HepG2 (cell line): ENCODE data around the gene UBAP2. TPM values are rescaled to one million over a fixed set of nuclear protein-coding genes. Genes with fewer than 3 reads are reported as not detected.
A peak's percentile ranks its signal among the peaks of the same experiment; 100 is the strongest.

Experiments used
- BCL6 ChIP-seq: IDR thresholded peaks from 2 replicates; pipeline ENCODE4 v1.6.1; 2016; ENCODE audit warnings: missing genetic modification reagents, missing compliant biosample characterization
- EED ChIP-seq: sonication (generic); formaldehyde crosslinking; IDR thresholded peaks from 2 replicates; pipeline ENCODE4 v1.5.0; 2020; ENCODE audit warnings: mild to moderate bottlenecking, missing genetic modification reagents
- GLI4 ChIP-seq: sonication (generic); formaldehyde crosslinking; IDR thresholded peaks from 2 replicates; pipeline ENCODE4 v1.5.1; 2020; ENCODE audit warnings: missing genetic modification reagents, mild to moderate bottlenecking, moderate library complexity, borderline replicate concordance
- HOXA7 ChIP-seq: sonication (generic); formaldehyde crosslinking; IDR thresholded peaks from 2 replicates; pipeline ENCODE4 v1.8.1; 2022; ENCODE audit warnings: mild to moderate bottlenecking, missing genetic modification reagents, moderate library complexity
- IKZF4 ChIP-seq: sonication (generic); formaldehyde crosslinking; IDR thresholded peaks from 2 replicates; pipeline ENCODE4 v1.5.1; 2020; ENCODE audit warnings: borderline replicate concordance, mild to moderate bottlenecking, low read depth, missing genetic modification reagents; ENCODE audit errors: not compliant biosample characterization
- KDM5B ChIP-seq: sonication (generic); formaldehyde crosslinking; IDR thresholded peaks from 2 replicates; pipeline ENCODE4 v1.4.0; 2020; ENCODE audit warnings: missing genetic modification reagents, mild to moderate bottlenecking, borderline replicate concordance
- KLF12 ChIP-seq: sonication (generic); formaldehyde crosslinking; IDR thresholded peaks from 2 replicates; pipeline ENCODE4 v1.4.0; 2020; ENCODE audit warnings: missing genetic modification reagents, borderline replicate concordance
- MED8 ChIP-seq: sonication (generic); formaldehyde crosslinking; IDR thresholded peaks from 2 replicates; pipeline ENCODE4 v1.8.1; 2023; ENCODE audit warnings: mild to moderate bottlenecking, missing genetic modification reagents; ENCODE audit not compliant: insufficient replicate concordance
- ONECUT2 ChIP-seq: sonication (generic); formaldehyde crosslinking; IDR thresholded peaks from 2 replicates; pipeline ENCODE4 v1.4.0; 2020; ENCODE audit warnings: missing genetic modification reagents
- SOX6 ChIP-seq, 2 experiments: fragments of 450-650 bp in 1 of 2; sonication (generic) in 1 of 2; formaldehyde crosslinking in 1 of 2; IDR thresholded peaks; 2 replicates each; pipeline versions ENCODE4 v1.4.0 to v1.6.1; 2017 to 2020; ENCODE audit warnings: antibody characterized with exemption in 1 of 2, mild to moderate bottlenecking in 1 of 2, missing genetic modification reagents in 1 of 2
- TAF1 ChIP-seq: sonication (generic); formaldehyde crosslinking; IDR thresholded peaks from 2 replicates; pipeline ENCODE4 v1.4.0; 2020; ENCODE audit warnings: missing genetic modification reagents
- polyA plus RNA-seq, 8 experiments: library from polyadenylated mRNA; depleted of rRNA in 3 of 8; stranded (reverse) in 7 of 8; unstranded in 1 of 8; fragments of >200 nt; fragmentation: Illumina TruSeq in 4 of 8; extraction: Trizol in 4 of 8; gene quantifications; 2 replicates each; pipeline versions ENCODE4 v1.2.1 to v1.2.3, GENCODE V29; 2011 to 2016; ENCODE audit warnings: low read depth in 4 of 8, missing spikeins in 1 of 8, mixed read lengths in 1 of 8; ENCODE audit not compliant: insufficient read depth in 1 of 8
- total RNA-seq, 5 experiments: library from RNA; depleted of rRNA; stranded (reverse); fragments of >200 nt; fragmentation: Illumina TruSeq; extraction: Trizol; gene quantifications; 2 replicates each; pipeline ENCODE4 v1.2.3, GENCODE V29; 2016; ENCODE audit warnings: low read depth in 1 of 5
- TF ChIP-seq, protein P1 (sequence below): sonication (generic); formaldehyde crosslinking; IDR thresholded peaks from one replicate; pipeline ENCODE4 v1.5.1; 2020; ENCODE audit warnings: mild to moderate bottlenecking, missing genetic modification reagents; ENCODE audit errors: not compliant biosample characterization
- TF ChIP-seq, protein P2 (sequence below): sonication (generic); formaldehyde crosslinking; IDR thresholded peaks from 2 replicates; pipeline ENCODE4 v1.5.0; 2020; ENCODE audit warnings: missing genetic modification reagents
- TF ChIP-seq, protein P3 (sequence below): sonication (generic); formaldehyde crosslinking; IDR thresholded peaks from 2 replicates; pipeline ENCODE4 v1.8.1; 2023; ENCODE audit warnings: missing genetic modification reagents, mild to moderate bottlenecking, borderline replicate concordance
- TF ChIP-seq, protein P4 (sequence below): sonication (generic); formaldehyde crosslinking; IDR thresholded peaks from 2 replicates; pipeline ENCODE4 v1.4.0; 2020; ENCODE audit warnings: missing genetic modification reagents, mild to moderate bottlenecking, borderline replicate concordance

Gene UBAP2
- total and polyA plus RNA-seq, 2 of the 13 experiments (the other 11 are each of a cell fraction or from before 2014, with no cell fraction given): 19.0 to 22.0 TPM

DNA sequence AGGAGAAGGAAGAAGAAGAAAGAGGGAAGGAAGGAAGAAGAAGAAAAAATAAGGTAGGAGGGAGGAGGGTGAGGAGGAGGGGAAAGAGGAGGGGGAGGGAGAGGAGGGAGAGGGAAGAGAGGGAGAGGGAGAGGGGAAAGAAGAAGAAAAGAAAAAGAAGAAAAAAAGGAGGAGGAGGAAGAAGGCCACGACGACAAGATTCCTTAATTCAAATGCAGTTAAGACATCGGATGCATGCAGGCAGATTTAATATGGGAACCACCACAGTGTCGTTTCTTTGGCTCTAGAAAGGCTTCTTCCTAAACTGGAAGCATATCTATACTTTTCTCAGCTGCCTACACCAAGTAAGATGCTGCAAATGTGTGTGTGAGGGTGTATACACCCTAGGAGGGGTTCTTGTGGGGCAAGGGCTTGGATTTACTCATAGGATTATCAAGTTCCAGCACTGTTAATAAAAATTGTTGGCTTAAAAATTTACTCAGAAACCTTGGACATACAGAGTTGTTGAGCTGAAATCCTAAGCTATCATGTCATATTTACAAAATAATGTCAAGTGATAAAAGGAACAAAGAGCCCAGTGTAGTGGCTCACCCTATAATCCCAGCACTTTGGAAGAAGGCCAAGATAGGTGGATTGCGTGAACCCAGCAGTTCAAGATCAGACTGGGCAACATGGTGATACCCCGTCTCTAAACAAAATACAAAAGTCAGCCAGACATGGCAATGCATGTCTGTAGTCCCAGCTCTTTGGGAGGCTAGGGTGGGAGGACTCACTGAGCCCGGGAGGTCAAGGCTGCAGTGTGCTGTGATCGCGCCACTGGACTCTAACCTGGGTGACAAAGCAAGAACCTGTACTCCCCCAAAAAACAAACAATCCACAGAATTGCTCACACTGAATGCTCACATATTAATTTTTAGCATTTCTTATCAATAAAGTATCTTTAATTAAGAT is 108.5 kb downstream of the UBAP2 start (continued):
- TF ChIP-seq, protein P1, sequence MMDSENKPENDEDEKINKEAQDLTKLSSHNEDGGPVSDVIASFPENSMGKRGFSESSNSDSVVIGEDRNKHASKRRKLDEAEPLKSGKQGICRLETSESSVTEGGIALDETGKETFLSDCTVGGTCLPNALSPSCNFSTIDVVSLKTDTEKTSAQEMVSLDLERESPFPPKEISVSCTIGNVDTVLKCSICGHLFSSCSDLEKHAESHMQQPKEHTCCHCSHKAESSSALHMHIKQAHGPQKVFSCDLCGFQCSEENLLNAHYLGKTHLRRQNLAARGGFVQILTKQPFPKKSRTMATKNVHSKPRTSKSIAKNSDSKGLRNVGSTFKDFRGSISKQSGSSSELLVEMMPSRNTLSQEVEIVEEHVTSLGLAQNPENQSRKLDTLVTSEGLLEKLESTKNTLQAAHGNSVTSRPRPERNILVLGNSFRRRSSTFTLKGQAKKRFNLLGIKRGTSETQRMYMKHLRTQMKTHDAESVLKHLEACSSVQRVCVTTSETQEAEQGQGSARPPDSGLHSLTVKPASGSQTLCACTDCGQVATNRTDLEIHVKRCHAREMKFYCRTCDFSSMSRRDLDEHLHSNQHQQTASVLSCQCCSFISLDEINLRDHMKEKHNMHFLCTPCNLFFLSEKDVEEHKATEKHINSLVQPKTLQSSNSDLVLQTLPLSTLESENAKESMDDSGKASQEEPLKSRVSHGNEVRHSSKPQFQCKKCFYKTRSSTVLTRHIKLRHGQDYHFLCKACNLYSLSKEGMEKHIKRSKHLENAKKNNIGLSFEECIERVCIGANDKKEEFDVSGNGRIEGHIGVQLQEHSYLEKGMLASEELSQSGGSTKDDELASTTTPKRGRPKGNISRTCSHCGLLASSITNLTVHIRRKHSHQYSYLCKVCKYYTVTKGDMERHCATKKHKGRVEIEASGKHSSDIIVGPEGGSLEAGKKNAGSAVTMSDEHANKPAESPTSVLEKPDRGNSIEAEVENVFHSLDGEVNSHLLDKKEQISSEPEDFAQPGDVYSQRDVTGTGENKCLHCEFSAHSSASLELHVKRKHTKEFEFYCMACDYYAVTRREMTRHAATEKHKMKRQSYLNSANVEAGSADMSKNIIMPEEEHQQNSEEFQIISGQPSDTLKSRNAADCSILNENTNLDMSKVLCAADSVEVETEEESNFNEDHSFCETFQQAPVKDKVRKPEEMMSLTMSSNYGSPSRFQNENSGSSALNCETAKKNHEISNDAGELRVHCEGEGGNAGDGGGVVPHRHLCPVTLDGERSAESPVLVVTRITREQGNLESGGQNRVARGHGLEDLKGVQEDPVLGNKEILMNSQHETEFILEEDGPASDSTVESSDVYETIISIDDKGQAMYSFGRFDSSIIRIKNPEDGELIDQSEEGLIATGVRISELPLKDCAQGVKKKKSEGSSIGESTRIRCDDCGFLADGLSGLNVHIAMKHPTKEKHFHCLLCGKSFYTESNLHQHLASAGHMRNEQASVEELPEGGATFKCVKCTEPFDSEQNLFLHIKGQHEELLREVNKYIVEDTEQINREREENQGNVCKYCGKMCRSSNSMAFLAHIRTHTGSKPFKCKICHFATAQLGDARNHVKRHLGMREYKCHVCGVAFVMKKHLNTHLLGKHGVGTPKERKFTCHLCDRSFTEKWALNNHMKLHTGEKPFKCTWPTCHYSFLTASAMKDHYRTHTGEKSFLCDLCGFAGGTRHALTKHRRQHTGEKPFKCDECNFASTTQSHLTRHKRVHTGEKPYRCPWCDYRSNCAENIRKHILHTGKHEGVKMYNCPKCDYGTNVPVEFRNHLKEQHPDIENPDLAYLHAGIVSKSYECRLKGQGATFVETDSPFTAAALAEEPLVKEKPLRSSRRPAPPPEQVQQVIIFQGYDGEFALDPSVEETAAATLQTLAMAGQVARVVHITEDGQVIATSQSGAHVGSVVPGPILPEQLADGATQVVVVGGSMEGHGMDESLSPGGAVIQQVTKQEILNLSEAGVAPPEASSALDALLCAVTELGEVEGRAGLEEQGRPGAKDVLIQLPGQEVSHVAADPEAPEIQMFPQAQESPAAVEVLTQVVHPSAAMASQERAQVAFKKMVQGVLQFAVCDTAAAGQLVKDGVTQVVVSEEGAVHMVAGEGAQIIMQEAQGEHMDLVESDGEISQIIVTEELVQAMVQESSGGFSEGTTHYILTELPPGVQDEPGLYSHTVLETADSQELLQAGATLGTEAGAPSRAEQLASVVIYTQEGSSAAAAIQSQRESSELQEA (CRISPR knock-in tag): no peak
- TF ChIP-seq, protein P2, sequence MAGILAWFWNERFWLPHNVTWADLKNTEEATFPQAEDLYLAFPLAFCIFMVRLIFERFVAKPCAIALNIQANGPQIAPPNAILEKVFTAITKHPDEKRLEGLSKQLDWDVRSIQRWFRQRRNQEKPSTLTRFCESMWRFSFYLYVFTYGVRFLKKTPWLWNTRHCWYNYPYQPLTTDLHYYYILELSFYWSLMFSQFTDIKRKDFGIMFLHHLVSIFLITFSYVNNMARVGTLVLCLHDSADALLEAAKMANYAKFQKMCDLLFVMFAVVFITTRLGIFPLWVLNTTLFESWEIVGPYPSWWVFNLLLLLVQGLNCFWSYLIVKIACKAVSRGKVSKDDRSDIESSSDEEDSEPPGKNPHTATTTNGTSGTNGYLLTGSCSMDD (CRISPR knock-in tag): no peak
- TF ChIP-seq KDM5B (CRISPR knock-in tag): no peak
- no peak for TF ChIP-seq TAF1
- TF ChIP-seq GLI4 (CRISPR knock-in tag): no peak
- TF ChIP-seq, protein P3, sequence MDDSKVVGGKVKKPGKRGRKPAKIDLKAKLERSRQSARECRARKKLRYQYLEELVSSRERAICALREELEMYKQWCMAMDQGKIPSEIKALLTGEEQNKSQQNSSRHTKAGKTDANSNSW (CRISPR knock-in tag): no peak
- no peak for TF ChIP-seq EED
- no peak for TF ChIP-seq IKZF4 (CRISPR knock-in tag)
- TF ChIP-seq, protein P4, sequence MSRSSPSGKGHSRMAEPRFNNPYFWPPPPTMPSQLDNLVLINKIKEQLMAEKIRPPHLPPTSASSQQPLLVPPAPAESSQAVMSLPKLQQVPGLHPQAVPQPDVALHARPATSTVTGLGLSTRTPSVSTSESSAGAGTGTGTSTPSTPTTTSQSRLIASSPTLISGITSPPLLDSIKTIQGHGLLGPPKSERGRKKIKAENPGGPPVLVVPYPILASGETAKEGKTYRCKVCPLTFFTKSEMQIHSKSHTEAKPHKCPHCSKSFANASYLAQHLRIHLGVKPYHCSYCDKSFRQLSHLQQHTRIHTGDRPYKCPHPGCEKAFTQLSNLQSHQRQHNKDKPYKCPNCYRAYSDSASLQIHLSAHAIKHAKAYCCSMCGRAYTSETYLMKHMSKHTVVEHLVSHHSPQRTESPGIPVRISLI (CRISPR knock-in tag): no peak
- TF ChIP-seq BCL6: peak; percentile 90
- TF ChIP-seq HOXA7 (CRISPR knock-in tag): no peak
- TF ChIP-seq ONECUT2: no peak
- no peak for TF ChIP-seq MED8
- no peak for TF ChIP-seq KLF12
- no peak for TF ChIP-seq SOX6 (IDR thresholded peaks at IDR 0.05)
- peak; percentile 94 for TF ChIP-seq SOX6 (CRISPR knock-in tag; IDR thresholded peaks at IDR 0.05)
